ENCODE results near the gene SCT. TPM values are rescaled to one million over a fixed set of nuclear protein-coding genes. Genes with fewer than 3 reads are reported as not detected.

The SCT gene
- total RNA-seq, 1 experiment from 2014 or later, result not detected

DNA sequence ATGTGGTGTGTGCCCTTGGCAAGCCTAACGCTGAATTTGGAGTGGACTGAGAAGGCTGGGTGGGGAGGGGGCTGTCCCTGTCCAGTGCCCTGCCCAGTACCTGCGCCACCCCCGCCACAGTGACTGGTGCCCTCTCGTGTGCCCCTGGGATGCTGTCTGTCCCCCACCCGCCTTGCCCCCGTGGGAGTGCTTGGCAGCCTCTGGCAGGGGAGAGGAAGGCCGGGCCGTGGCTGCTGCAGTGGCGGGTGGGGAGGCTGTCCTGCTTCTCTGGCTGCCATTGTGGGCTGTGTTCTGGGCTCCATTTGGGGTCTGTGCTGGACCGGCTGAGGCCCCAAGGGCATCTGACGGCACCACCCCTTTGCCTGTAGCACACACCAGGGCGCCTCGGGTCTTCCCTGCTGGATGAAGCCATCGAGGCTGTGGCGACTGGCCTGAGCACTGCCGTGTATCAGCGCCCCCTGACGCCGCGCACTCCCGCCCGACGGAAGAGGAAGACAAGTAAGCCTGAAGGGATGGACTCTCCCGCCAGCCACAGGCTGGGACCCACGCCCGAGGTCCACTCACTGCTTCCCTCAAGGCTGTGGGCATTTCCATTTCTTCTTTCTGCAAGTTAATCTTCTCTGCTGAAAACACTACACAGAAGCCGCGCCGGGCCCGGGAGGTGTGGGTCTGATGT lies 28.8 kb downstream of the SCT start:
- Histone ChIP-seq H3K4me1 (ENCODE audit: insufficient read depth, low read length, poor library complexity, severe bottlenecking) (no peaks in the 10 kb centered on the region), H3K9me3 (ENCODE audit: low read depth, low read length, poor library complexity, severe bottlenecking) (no peaks in the 10 kb centered on the region), H3K27ac (ENCODE audit: low read depth, low read length, poor library complexity, severe bottlenecking) (no peak overlapping the region), H3K36me3 (ENCODE audit: insufficient read depth, low read length, poor library complexity, severe bottlenecking) (peaks cover 46% of the 10 kb centered on the region), H3K4me3 (ENCODE audit: low read depth, low read length, poor library complexity, severe bottlenecking) (no peak overlapping the region), H3K27me3 (replicated peaks; ENCODE audit: insufficient read depth, low read depth, low read length, poor library complexity) (no peaks in the 10 kb centered on the region)
- TF ChIP-seq EZH2 (IDR thresholded peaks at IDR 0.05; ENCODE audit: borderline replicate concordance, low read depth, low read length, poor library complexity, severe bottlenecking), result no peak
- TF ChIP-seq, protein P1, sequence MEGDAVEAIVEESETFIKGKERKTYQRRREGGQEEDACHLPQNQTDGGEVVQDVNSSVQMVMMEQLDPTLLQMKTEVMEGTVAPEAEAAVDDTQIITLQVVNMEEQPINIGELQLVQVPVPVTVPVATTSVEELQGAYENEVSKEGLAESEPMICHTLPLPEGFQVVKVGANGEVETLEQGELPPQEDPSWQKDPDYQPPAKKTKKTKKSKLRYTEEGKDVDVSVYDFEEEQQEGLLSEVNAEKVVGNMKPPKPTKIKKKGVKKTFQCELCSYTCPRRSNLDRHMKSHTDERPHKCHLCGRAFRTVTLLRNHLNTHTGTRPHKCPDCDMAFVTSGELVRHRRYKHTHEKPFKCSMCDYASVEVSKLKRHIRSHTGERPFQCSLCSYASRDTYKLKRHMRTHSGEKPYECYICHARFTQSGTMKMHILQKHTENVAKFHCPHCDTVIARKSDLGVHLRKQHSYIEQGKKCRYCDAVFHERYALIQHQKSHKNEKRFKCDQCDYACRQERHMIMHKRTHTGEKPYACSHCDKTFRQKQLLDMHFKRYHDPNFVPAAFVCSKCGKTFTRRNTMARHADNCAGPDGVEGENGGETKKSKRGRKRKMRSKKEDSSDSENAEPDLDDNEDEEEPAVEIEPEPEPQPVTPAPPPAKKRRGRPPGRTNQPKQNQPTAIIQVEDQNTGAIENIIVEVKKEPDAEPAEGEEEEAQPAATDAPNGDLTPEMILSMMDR (conservative IDR thresholded peaks at IDR 0.05; ENCODE audit: low read depth, low read length), result no peak
- ChIA-PET POLR2A (ENCODE audit: low non-redundant PET) (no interaction called here), CTCF (no interaction called here)
- intact Hi-C loops (cut with micrococcal nuclease; ENCODE audit: unreplicated experiment), result no loop called here
- no peak for DNase-seq (ENCODE audit: low spot score)
- BruUV-seq (replicated peaks), result no TSS peak

DNA sequence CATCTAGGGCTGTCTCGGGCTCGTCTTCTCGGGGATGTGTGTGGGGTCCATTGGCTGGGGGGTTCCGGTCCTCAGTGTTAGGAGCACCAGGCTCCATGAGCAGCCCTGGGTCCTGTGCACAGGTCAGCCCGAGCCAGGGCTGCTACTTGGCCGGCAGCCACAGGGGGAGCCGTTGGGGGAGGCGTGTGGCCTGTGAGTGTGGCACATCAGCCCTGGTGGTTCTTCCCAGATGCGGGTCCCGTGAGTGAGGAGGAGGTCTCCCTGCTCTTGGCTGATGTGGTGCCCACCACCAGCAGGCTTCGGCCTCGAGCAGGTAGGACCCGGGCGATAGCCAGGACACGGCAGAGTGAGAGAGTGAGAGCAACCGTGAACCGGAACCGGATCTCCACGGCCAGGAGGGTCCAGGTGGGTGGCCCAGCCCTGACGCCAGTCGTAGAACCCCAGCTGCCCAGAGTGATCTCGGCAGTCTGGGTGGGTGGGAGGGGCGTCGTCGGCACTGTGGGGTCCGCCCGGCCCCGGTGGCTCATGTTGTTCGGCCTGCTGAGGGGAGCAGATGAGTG lies 29.7 kb downstream of the SCT start:
- no peak overlapping the region for H3K27ac ChIP-seq (ENCODE audit: low read depth, low read length, poor library complexity, severe bottlenecking)
- no peaks in the 10 kb centered on the region for H3K4me1 ChIP-seq (ENCODE audit: insufficient read depth, low read length, poor library complexity, severe bottlenecking)
- POLR2A ChIA-PET (ENCODE audit: low non-redundant PET), result no interaction called here
- TF ChIP-seq, protein P1 (conservative IDR thresholded peaks at IDR 0.05; ENCODE audit: low read depth, low read length), result no peak
- no peak for TF ChIP-seq EZH2 (IDR thresholded peaks at IDR 0.05; ENCODE audit: borderline replicate concordance, low read depth, low read length, poor library complexity, severe bottlenecking)
- DNase-seq (ENCODE audit: low spot score), result no peak
- H3K9me3 ChIP-seq (ENCODE audit: low read depth, low read length, poor library complexity, severe bottlenecking), result no peaks in the 10 kb centered on the region
- no peak overlapping the region for H3K4me3 ChIP-seq (ENCODE audit: low read depth, low read length, poor library complexity, severe bottlenecking)
- BruUV-seq (replicated peaks), result no TSS peak
- no peaks in the 10 kb centered on the region for H3K27me3 ChIP-seq (replicated peaks; ENCODE audit: insufficient read depth, low read depth, low read length, poor library complexity)
- peaks cover 54% of the 10 kb centered on the region for H3K36me3 ChIP-seq (ENCODE audit: insufficient read depth, low read length, poor library complexity, severe bottlenecking)
- CTCF ChIA-PET, result no interaction called here
- intact Hi-C loops (cut with micrococcal nuclease; ENCODE audit: unreplicated experiment), result no loop called here

DNA sequence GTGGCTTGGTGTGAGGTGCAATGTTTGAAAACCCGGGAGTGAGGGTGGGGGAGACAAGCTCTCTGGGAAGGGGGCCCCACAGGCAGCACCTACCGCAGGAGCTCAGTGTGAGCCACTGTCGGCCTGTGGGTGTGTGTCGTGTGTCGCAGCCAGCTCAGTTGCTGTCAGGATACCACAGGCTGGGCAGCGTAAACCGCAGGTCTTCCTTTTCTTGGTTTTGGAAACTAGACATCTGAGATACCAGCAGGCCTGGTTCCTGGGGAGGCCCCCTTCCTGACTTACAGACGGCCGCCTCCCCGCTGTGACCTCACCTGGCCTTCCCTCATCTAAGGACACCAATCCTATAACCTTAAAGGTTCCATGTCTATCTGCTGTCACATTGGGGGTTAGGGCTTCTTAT lies 30.6 kb downstream of the SCT start:
- DNase-seq (ENCODE audit: low spot score), result no peak
- H3K27ac ChIP-seq (ENCODE audit: low read depth, low read length, poor library complexity, severe bottlenecking), result no peak overlapping the region
- no peaks in the 10 kb centered on the region for H3K4me1 ChIP-seq (ENCODE audit: insufficient read depth, low read length, poor library complexity, severe bottlenecking)
- intact Hi-C loops (cut with micrococcal nuclease; ENCODE audit: unreplicated experiment), result no loop called here
- TF ChIP-seq, protein P1 (conservative IDR thresholded peaks at IDR 0.05; ENCODE audit: low read depth, low read length), result no peak
- no peaks in the 10 kb centered on the region for H3K27me3 ChIP-seq (replicated peaks; ENCODE audit: insufficient read depth, low read depth, low read length, poor library complexity)
- H3K36me3 ChIP-seq (ENCODE audit: insufficient read depth, low read length, poor library complexity, severe bottlenecking), result peaks cover 49% of the 10 kb centered on the region
- ChIA-PET CTCF (no interaction called here), POLR2A (ENCODE audit: low non-redundant PET) (no interaction called here)
- no TSS peak for BruUV-seq (replicated peaks)
- H3K4me3 ChIP-seq (ENCODE audit: low read depth, low read length, poor library complexity, severe bottlenecking), result no peak overlapping the region
- H3K9me3 ChIP-seq (ENCODE audit: low read depth, low read length, poor library complexity, severe bottlenecking), result no peaks in the 10 kb centered on the region
